ENCODE data around the gene SNAPC4. TPM values are rescaled to one million over a fixed set of nuclear protein-coding genes. Genes with fewer than 3 reads are reported as not detected.

The SNAPC4 gene
- total RNA-seq, 1 experiment from 2014 or later = 13.3 TPM

DNA sequence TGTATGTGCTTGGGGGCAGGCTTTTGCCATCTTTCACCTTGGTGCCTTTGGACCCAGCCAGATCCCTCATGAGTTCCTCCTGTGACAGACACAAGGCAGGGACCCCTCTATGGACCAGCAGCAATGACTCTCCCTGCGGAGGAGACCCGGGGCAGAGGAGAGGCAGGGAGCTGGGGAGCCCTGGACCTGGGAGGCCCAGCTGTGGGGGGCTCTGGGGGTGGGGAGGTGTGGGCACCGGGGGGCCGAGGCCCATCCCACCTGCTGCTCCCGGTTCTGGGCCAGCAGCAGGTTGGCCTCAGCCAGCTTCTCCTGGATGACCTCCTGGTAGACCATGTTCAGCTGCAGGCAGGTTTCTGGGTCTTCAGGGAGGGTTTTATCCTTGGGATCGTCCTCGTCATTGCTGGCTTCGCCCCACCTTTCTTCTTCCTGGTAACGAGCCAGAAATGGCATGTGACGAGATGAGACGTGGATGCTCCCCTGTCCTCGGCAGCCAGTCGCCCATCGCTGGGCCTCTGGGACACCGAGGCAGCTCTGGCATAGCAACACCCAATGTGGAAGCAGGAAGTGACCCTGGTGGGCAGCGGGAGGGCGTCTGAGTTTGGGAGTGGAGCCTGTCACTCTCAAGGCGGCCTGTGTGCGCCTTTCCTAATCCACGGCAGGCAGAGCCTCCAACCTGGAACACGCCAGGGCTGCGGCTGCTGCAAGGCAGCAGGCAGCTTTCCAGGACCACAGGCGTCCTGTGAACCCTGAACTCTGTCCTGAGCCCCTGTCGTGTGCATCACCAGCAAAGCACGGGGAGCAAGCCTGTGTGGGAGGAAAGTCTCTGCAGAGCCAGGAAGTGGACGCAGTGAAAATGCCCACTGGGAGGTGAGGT lies 4.4 kb downstream of the SNAPC4 start:
- H3K4me3 ChIP-seq (ENCODE audit: insufficient read depth, low read depth, low read length) = no peak overlapping the region
- peaks cover 44% of the 10 kb centered on the region for H3K36me3 ChIP-seq (replicated peaks; ENCODE audit: control insufficient read depth, insufficient read depth, low read length)
- no peak for DNase-seq
- H3K27me3 ChIP-seq (ENCODE audit: control insufficient read depth, insufficient read depth, low read length) = no peaks in the 10 kb centered on the region

GRCh38 chr9:136395020-136395340 lies 5.0 kb downstream of the SNAPC4 start:
- DNase-seq = no peak
- peaks cover 45% of the 10 kb centered on the region for H3K36me3 ChIP-seq (replicated peaks; ENCODE audit: control insufficient read depth, insufficient read depth, low read length)

GRCh38 chr9:136394312-136395019 lies 5.5 kb downstream of the SNAPC4 start:
- H3K4me3 ChIP-seq (ENCODE audit: insufficient read depth, low read depth, low read length) = no peak overlapping the region
- H3K27me3 ChIP-seq (ENCODE audit: control insufficient read depth, insufficient read depth, low read length) = no peaks in the 10 kb centered on the region
- DNase-seq = no peak
- H3K36me3 ChIP-seq (replicated peaks; ENCODE audit: control insufficient read depth, insufficient read depth, low read length) = peaks cover 47% of the 10 kb centered on the region

More at GRCh38 chr9:136395020-136395340, 5.0 kb downstream of the SNAPC4 start:
- Histone ChIP-seq H3K27me3 (ENCODE audit: control insufficient read depth, insufficient read depth, low read length) (no peaks in the 10 kb centered on the region), H3K4me3 (ENCODE audit: insufficient read depth, low read depth, low read length) (no peak overlapping the region)

GRCh38 chr9:136393531-136393930 lies 6.4 kb downstream of the SNAPC4 start:
- Histone ChIP-seq H3K27me3 (ENCODE audit: control insufficient read depth, insufficient read depth, low read length) (no peaks in the 10 kb centered on the region), H3K4me3 (ENCODE audit: insufficient read depth, low read depth, low read length) (no peak overlapping the region), H3K36me3 (replicated peaks; ENCODE audit: control insufficient read depth, insufficient read depth, low read length) (peaks cover 53% of the 10 kb centered on the region)
- DNase-seq = no peak

- Histone ChIP-seq H3K36me3 (replicated peaks; ENCODE audit: control insufficient read depth, insufficient read depth, low read length) (peaks cover 53% of the 10 kb centered on the region), H3K27me3 (ENCODE audit: control insufficient read depth, insufficient read depth, low read length) (no peaks in the 10 kb centered on the region), H3K4me3 (ENCODE audit: insufficient read depth, low read depth, low read length) (no peak overlapping the region)
- DNase-seq = no peak
Observed at GRCh38 chr9:136392538-136393449, 7.2 kb downstream of the SNAPC4 start.

- H3K27me3 ChIP-seq (ENCODE audit: control insufficient read depth, insufficient read depth, low read length) = no peaks in the 10 kb centered on the region
- H3K36me3 ChIP-seq (replicated peaks; ENCODE audit: control insufficient read depth, insufficient read depth, low read length) = peaks cover 53% of the 10 kb centered on the region
- H3K4me3 ChIP-seq (ENCODE audit: insufficient read depth, low read depth, low read length) = no peak overlapping the region
- DNase-seq = no peak
Observed at GRCh38 chr9:136391737-136392537, 8.0 kb downstream of the SNAPC4 start.

DNA sequence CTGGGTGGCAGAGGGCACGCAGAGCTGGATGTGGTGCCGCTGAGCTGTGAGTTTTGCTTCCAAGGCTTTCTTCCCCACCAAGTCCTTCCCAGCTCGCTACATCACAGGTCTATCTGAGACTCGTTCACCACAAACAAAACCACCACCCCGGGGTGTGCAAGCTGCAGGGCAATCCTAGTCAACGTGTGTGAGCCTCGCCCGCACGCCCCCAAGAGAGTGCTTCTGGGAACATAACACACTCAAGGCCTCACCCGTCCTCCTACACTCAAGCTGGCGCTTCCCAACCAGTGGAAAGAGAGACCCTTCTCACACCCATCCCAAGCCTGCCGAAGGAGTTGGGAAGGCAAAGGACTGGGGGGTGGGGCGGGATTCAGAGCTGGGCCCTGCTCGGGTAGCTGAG lies 10.6 kb downstream of the SNAPC4 start:
- DNase-seq = no peak
- Histone ChIP-seq H3K27me3 (ENCODE audit: control insufficient read depth, insufficient read depth, low read length) (no peaks in the 10 kb centered on the region), H3K36me3 (replicated peaks; ENCODE audit: control insufficient read depth, insufficient read depth, low read length) (peaks cover 38% of the 10 kb centered on the region), H3K4me3 (ENCODE audit: insufficient read depth, low read depth, low read length) (no peak overlapping the region)

- H3K27me3 ChIP-seq (ENCODE audit: control insufficient read depth, insufficient read depth, low read length) = no peaks in the 10 kb centered on the region
- peaks cover 34% of the 10 kb centered on the region for H3K36me3 ChIP-seq (replicated peaks; ENCODE audit: control insufficient read depth, insufficient read depth, low read length)
- DNase-seq = no peak
- H3K4me3 ChIP-seq (ENCODE audit: insufficient read depth, low read depth, low read length) = no peak overlapping the region
Observed at GRCh38 chr9:136387217-136387616, 12.8 kb downstream of the SNAPC4 start.

DNA sequence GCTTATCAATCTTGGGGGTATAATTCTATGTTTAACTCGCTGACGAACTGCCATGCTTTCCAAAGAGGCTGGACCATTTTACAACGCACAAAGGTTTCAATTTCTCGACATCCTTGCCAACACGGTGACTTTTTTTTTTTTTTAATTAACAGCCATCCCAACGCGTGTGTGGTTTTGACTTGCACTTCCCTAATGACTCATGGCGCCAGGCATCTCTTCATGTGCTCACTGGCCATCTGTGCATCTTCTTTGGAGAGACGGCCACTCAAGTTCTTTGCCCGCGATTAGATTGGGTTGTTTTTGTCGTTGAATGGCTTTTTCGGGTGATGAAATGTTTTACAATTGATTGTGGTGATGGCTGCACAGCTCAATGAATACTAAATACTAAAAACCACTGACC lies 14.0 kb downstream of the SNAPC4 start:
- Histone ChIP-seq H3K4me3 (ENCODE audit: insufficient read depth, low read depth, low read length) (no peak overlapping the region), H3K36me3 (replicated peaks; ENCODE audit: control insufficient read depth, insufficient read depth, low read length) (peaks cover 34% of the 10 kb centered on the region), H3K27me3 (ENCODE audit: control insufficient read depth, insufficient read depth, low read length) (no peaks in the 10 kb centered on the region)
- no peak for DNase-seq

GRCh38 chr9:136385015-136385414 lies 15.0 kb downstream of the SNAPC4 start:
- Histone ChIP-seq H3K27me3 (ENCODE audit: control insufficient read depth, insufficient read depth, low read length) (no peaks in the 10 kb centered on the region), H3K4me3 (ENCODE audit: insufficient read depth, low read depth, low read length) (no peak overlapping the region), H3K36me3 (replicated peaks; ENCODE audit: control insufficient read depth, insufficient read depth, low read length) (peaks cover 38% of the 10 kb centered on the region)
- no peak for DNase-seq

DNA sequence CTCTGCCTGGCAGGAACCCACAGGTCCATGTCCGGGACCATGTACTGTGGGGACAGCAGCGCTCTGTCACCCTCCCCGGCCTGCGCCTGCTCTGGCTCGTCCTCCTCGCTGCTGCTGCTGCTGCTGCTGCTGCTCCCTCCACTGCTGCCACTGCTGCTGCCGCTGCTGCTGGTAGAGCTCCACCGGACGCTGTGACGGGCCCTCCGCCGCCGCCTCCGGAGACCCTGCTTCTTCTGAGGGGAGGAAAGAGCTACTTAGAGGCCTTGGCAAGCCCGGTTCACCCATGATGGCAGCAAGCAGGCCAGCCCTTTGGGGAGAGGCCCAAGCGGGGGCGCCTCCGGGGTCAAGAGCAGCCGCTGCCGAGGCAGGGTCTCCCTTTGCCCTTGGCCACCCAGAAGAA lies 16.5 kb downstream of the SNAPC4 start:
- no peak for DNase-seq
- peaks cover 27% of the 10 kb centered on the region for H3K36me3 ChIP-seq (replicated peaks; ENCODE audit: control insufficient read depth, insufficient read depth, low read length)
- H3K27me3 ChIP-seq (ENCODE audit: control insufficient read depth, insufficient read depth, low read length) = no peaks in the 10 kb centered on the region
- H3K4me3 ChIP-seq (ENCODE audit: insufficient read depth, low read depth, low read length) = no peak overlapping the region

GRCh38 chr9:136381966-136382513 lies 17.9 kb downstream of the SNAPC4 start:
- Histone ChIP-seq H3K27me3 (ENCODE audit: control insufficient read depth, insufficient read depth, low read length) (no peaks in the 10 kb centered on the region), H3K4me3 (ENCODE audit: insufficient read depth, low read depth, low read length) (no peak overlapping the region), H3K36me3 (replicated peaks; ENCODE audit: control insufficient read depth, insufficient read depth, low read length) (peaks cover 18% of the 10 kb centered on the region)
- DNase-seq = no peak

- Histone ChIP-seq H3K4me3 (ENCODE audit: insufficient read depth, low read depth, low read length) (no peak overlapping the region), H3K36me3 (replicated peaks; ENCODE audit: control insufficient read depth, insufficient read depth, low read length) (peaks cover 17% of the 10 kb centered on the region), H3K27me3 (ENCODE audit: control insufficient read depth, insufficient read depth, low read length) (no peaks in the 10 kb centered on the region)
- DNase-seq = no peak
Observed at GRCh38 chr9:136381311-136381710, 18.7 kb downstream of the SNAPC4 start.

DNA sequence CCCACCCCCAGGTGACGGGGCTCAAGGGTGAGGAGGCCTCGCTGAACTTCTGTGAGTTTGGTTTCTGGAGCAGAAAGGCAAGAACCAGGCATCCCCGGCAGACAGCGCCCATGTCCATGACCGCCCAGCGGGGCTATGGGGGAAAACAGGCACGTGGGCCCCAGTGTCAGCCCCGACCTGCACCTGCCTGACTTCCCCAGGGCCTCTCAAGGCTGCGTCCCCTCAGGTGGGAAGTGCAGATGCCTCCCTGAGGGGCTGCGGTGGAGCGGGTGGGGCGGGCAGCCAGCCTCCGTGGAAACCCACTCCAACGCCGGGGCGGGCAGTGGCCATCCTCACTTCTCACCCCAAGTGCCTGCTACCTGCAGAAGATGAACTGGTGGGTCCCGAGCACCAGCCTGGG lies 19.6 kb downstream of the SNAPC4 start:
- H3K27me3 ChIP-seq (ENCODE audit: control insufficient read depth, insufficient read depth, low read length) = no peaks in the 10 kb centered on the region
- peaks cover 16% of the 10 kb centered on the region for H3K36me3 ChIP-seq (replicated peaks; ENCODE audit: control insufficient read depth, insufficient read depth, low read length)
- no peak overlapping the region for H3K4me3 ChIP-seq (ENCODE audit: insufficient read depth, low read depth, low read length)
- no peak for DNase-seq

Measured in H7 (cell line).